ENCODE measurements around the gene DAGLA.

DAGLA gene

GRCh38 chr11:61693922-61694601 is 13.9 kb downstream of the DAGLA start:
- DNase-seq, result peak; percentile 30

- no peak for DNase-seq
Observed at GRCh38 chr11:61694602-61694939, 14.4 kb downstream of the DAGLA start.

DNA sequence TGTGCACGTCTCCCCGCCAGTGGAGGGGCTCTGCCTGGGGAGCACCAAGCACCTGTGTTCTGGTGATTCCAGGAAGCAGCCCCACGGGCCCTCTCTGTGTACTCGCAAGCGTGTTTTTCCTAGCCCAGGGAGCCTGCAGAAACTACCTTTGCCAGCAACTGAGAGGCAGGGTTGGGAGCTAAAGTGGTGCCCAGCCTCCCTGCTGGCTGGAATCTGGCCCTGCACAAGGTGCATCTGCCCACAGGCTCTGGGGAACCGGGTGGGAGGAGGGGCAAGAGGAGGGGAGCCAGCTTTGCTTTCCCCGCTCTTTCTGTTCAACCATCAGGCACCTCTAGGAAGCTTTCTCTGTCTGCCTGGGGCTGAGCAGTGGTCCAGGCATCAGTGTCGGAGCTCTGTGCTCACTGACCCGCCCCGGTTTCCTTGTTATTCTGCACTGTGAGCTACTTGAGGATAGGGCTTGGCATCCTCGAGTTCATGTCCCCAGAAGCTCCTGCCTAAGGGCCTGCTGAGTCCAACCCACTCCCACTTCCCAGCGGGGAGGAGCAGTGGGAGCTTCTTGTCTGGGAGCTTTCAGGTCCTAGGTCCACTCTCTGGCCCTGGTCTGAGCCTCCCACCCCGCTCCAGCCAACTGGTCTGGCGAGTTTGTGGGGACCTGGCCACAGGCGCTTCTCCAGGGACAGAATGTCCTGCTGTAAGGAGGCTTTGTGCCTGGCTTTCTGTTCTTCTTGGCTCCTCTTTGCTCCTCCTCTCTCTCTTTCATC is 14.9 kb downstream of the DAGLA start:
- peak; percentile 63 for DNase-seq

- DNase-seq, result peak; percentile 71
Observed at GRCh38 chr11:61695917-61696316, 15.7 kb downstream of the DAGLA start.

- DNase-seq, result no peak
Observed at GRCh38 chr11:61696602-61697001, 16.4 kb downstream of the DAGLA start.

DNA sequence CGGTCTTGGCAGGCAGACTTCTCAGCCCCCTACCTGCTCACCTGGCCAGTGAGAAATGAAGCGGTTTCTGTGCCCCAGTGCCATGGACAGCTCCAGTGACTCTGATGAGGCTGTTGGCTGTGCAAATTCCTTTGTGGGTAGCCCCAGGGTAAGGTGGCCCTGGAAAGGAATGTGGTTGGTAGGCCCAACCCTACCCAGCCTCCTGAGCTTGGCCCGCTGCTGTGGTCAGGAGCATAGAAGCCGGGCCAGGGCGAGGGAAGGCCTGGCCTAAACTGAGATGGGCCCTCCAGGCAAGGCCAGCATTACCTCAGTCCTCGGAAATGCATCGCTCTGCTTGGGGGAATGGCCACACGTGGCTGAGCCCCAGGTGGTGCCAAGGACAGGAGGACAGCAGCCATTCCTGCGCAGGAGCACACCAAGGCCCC is 16.9 kb downstream of the DAGLA start:
- no peak for DNase-seq

GRCh38 chr11:61697764-61698163 is 17.6 kb downstream of the DAGLA start:
- no peak for DNase-seq

DNA sequence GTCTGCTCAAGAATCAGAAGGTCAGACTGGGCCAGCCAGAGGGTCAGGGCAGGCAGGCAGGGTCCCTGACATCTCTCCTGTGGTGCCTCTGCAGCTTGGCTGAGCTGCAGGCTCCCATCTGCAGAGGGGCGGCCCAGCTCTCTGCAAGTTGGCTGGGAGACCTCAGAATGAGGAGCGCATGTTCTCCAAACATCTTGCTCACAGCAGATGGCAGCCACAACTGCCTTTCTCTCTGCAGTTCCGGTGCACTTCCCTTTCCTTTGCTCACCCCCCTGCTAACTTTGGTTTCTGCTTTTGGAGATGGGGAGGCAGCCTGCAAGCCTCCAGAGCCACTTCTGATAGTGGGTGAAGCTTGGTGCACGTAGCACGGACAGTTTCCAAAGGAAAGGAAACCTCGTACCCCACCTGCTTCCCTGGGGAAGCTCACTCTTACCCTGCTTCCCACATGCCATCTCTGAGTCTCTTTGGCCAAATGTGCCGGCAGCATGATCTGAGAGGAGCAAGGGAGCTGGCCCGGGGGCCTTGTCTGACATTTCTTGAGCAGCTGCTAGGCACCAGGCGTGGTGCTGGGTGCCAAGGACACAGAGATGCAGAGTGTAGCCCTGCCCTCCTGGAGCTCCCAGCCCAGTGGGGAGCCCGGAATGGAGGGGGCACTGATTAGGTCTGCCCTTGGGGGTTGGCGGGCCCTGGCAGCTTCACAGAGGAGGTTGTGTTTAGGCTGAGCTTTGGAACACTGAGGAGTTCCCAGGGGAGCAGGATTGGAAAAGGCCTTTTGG is 18.2 kb downstream of the DAGLA start:
- DNase-seq, result peak; percentile 44

- peak; percentile 97 for DNase-seq
Observed at GRCh38 chr11:61699737-61700160, 19.6 kb downstream of the DAGLA start.

DNA sequence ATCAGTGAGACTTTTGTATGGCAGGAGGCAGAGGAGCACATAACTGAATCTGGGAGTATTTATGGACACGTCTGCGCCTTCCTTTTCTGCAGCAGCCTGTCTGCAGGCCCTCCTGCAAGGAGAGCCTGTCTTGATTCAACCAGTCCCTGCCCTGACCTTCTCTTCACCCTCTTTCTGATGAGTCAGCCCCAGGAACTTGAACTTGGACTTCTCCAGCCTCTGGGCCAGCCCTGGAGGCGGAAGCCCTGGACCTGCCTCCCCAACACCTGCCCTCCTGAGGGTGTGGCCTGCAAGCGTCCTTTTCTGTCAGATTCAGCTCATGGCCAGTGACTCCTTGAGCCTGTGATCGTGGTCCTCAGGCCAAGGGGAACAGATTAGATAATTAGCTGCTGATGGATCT is 20.0 kb downstream of the DAGLA start:
- peak; percentile 97 for DNase-seq

GRCh38 chr11:61700720-61701119 is 20.5 kb downstream of the DAGLA start:
- DNase-seq, result no peak

GRCh38 chr11:61701242-61701886 is 21.2 kb downstream of the DAGLA start:
- peak; percentile 81 for DNase-seq

DNA sequence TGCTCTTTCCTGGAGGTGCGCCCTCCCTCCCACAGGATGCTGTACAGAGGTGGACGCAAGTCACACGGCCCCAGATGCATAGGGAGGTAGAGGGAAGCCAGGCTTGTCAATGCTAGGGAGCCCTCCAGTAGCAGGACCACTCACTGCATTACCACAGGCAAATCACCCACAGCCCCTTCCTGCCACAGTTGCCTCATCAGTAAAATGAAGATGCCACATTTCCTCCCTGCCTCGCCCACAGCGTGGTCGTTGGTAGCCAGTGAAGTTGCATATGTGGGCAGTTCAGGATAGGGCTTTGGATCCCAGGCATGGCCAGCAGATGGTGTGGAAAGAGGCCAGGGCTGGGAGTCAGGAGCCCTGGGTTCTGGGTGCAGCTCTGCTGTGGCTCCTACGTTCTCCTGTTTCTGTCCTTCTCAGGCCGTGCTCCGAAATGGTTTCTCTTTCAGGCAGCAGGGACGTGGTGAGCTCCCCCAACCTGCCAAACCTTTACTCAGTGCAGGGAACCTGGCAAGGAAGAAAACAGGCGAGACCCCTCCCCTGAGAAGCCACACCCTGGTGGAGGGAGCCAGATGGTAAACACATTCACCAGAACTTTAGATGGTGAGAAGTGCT is 22.6 kb downstream of the DAGLA start:
- no peak for DNase-seq

DNA sequence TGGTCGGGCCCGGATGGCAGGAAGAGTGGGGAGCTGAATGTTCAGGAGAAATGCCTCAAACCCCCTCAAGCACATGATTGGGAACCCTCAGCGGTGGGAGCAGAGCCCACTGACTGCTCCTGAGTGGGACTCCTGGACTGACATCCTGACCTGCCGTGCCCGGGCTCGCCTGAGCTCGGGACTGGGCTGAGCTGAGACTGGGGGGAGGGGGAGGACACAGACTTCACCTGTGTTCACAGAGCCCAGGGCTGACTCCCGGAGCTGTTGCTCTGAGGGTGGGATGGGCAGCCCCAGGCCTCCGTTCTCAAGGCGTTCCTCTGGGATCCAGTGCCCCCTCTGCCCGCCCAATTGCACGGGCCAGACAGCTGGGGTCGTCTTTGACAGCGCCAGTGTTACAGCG is 24.6 kb downstream of the DAGLA start:
- no peak for DNase-seq

GRCh38 chr11:61706452-61707400 is 26.5 kb downstream of the DAGLA start:
- no peak for DNase-seq

DNA sequence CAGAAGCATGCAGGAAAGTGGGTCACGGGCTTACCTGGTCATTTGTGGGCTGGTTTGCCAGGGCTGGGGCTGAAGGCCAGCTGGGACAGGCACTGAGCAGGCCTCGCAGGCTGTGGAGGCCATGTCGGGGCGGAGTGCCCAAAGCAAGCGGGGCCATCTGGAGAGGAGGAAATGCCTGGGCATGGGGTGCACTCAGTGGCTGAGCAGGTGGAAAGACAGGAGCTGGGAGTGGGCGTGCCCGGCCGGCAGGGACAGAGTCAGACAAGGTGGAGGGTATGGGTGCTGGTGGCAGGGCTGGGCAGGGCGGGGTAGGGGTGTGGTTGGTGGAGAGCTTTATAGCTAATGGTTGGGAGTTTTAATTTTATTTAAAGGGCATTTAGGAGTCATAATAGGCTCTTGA is 27.4 kb downstream of the DAGLA start:
- no peak for DNase-seq

DNA sequence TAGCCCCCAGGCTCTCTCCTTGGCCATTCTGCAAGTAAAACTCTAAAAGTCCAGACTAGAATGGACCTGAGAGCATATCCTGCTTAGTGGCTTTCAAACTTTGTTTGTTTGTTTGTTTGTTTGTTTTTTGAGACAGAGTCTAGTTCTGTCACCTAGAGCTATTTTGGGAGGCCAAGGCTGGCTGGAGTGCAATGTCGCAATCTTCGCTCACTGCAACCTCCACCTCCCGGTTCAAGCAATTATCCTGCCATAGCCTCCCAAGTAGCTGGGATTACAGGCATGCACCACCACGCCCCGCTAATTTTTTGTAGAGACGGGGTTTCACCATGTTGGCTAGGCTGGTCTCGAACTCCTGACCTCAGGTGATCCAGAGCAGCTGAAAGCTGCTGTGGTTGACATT is 28.9 kb downstream of the DAGLA start:
- DNase-seq, result no peak

GRCh38 chr11:61709572-61709971 is 29.4 kb downstream of the DAGLA start:
- no peak for DNase-seq

- no peak for DNase-seq
Observed at GRCh38 chr11:61710019-61710418, 29.8 kb downstream of the DAGLA start.

DNA sequence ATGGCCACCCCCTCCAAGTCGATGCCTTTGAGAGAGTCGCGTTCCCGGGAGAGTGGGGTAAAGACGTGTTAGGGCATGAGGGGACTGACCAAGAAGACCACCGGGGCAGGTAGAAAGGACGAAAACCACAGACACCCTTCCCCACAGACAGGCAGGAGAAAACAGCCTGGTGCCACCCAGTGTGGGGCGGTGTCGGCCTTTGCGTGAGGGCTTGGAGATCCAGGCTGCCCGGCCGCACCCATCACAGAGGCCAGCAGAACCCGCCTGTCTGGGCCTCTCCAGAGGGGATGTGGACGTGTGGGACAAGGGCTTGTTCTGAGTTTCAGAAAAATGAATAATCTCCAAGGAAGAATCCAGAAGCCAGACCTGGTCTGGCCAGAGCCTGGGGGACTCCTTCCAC is 30.8 kb downstream of the DAGLA start:
- no peak for DNase-seq

- DNase-seq, result no peak
Observed at GRCh38 chr11:61711498-61711897, 31.3 kb downstream of the DAGLA start.

- DNase-seq, result no peak
Observed at GRCh38 chr11:61712314-61712713, 32.1 kb downstream of the DAGLA start.
